HG02759 (cell line): Measurements from ENCODE around the gene MPDZ.

Experiments
- ATAC-seq: cut with Tn5 transposase; IDR thresholded peaks from one replicate; pipeline ENCODE4 v1.9.1; 2021; ENCODE audit warnings: mild to moderate bottlenecking, moderate library complexity; ENCODE audit not compliant: unreplicated experiment

Gene MPDZ

GRCh38 chr9:13140843-13141592 lies 138.5 kb downstream of the MPDZ start:
- no peak for ATAC-seq

- no peak for ATAC-seq
Measured at GRCh38 chr9:13139641-13140171, 139.8 kb downstream of the MPDZ start.

- no peak for ATAC-seq
Measured at GRCh38 chr9:13137426-13137825, 142.1 kb downstream of the MPDZ start.

GRCh38 chr9:13131991-13132390 lies 147.5 kb downstream of the MPDZ start:
- ATAC-seq, result no peak

GRCh38 chr9:13131416-13131815 lies 148.1 kb downstream of the MPDZ start:
- ATAC-seq, result no peak

GRCh38 chr9:13128266-13128860 lies 151.1 kb downstream of the MPDZ start:
- no peak for ATAC-seq

GRCh38 chr9:13127131-13127530 lies 152.4 kb downstream of the MPDZ start:
- ATAC-seq, result no peak

GRCh38 chr9:13125261-13125660 lies 154.2 kb downstream of the MPDZ start:
- no peak for ATAC-seq

- no peak for ATAC-seq
Measured at GRCh38 chr9:13122756-13123369, 156.6 kb downstream of the MPDZ start.

- ATAC-seq, result no peak
Measured at GRCh38 chr9:13118313-13118712, 161.2 kb downstream of the MPDZ start.

GRCh38 chr9:13116292-13116691 lies 163.2 kb downstream of the MPDZ start:
- no peak for ATAC-seq

GRCh38 chr9:13113751-13114150 lies 165.7 kb downstream of the MPDZ start:
- ATAC-seq, result no peak

GRCh38 chr9:13113216-13113615 lies 166.3 kb downstream of the MPDZ start:
- no peak for ATAC-seq

GRCh38 chr9:13111778-13112177 lies 167.7 kb downstream of the MPDZ start:
- no peak for ATAC-seq

- no peak for ATAC-seq
Measured at GRCh38 chr9:13110766-13111417, 168.6 kb downstream of the MPDZ start.

- ATAC-seq, result no peak
Measured at GRCh38 chr9:13109781-13110180, 169.7 kb downstream of the MPDZ start.

GRCh38 chr9:13107008-13107407 lies 172.5 kb downstream of the MPDZ start:
- no peak for ATAC-seq

GRCh38 chr9:13100914-13101572 lies 178.4 kb downstream of the MPDZ start:
- ATAC-seq, result no peak

GRCh38 chr9:13095056-13095455 lies 184.4 kb downstream of the MPDZ start:
- ATAC-seq, result no peak

GRCh38 chr9:13090628-13091027 lies 188.9 kb downstream of the MPDZ start:
- ATAC-seq, result no peak

GRCh38 chr9:13089666-13090065 lies 189.8 kb downstream of the MPDZ start:
- no peak for ATAC-seq
